T-helper 9 cell (primary cell): ENCODE results near the gene AMHR2.

Source experiments
- DNase-seq: peaks from one replicate; pipeline ENCODE4 v3.0.0-alpha.2; 2020

The AMHR2 gene

GRCh38 chr12:53453953-53454640, 30.4 kb downstream of the AMHR2 start:
- no peak for DNase-seq

- no peak for DNase-seq
Observed at GRCh38 chr12:53454707-53455106, 31.1 kb downstream of the AMHR2 start.

GRCh38 chr12:53456654-53457366, 33.2 kb downstream of the AMHR2 start:
- no peak for DNase-seq

GRCh38 chr12:53459097-53459496, 35.4 kb downstream of the AMHR2 start:
- DNase-seq, result no peak

GRCh38 chr12:53461059-53461458, 37.4 kb downstream of the AMHR2 start:
- DNase-seq, result no peak

GRCh38 chr12:53461591-53461990, 37.9 kb downstream of the AMHR2 start:
- no peak for DNase-seq

- DNase-seq, result no peak
Observed at GRCh38 chr12:53462935-53463334, 39.3 kb downstream of the AMHR2 start.

GRCh38 chr12:53463802-53464560, 40.3 kb downstream of the AMHR2 start:
- no peak for DNase-seq

GRCh38 chr12:53464685-53465418, 41.2 kb downstream of the AMHR2 start:
- DNase-seq, result no peak

- DNase-seq, result no peak
Observed at GRCh38 chr12:53465679-53466078, 42.0 kb downstream of the AMHR2 start.

GRCh38 chr12:53466640-53467039, 43.0 kb downstream of the AMHR2 start:
- DNase-seq, result no peak

GRCh38 chr12:53467082-53467481, 43.4 kb downstream of the AMHR2 start:
- no peak for DNase-seq

GRCh38 chr12:53467880-53468279, 44.2 kb downstream of the AMHR2 start:
- no peak for DNase-seq

- no peak for DNase-seq
Observed at GRCh38 chr12:53468282-53468681, 44.6 kb downstream of the AMHR2 start.

- no peak for DNase-seq
Observed at GRCh38 chr12:53472056-53472582, 48.5 kb downstream of the AMHR2 start.

- no peak for DNase-seq
Observed at GRCh38 chr12:53474077-53474476, 50.4 kb downstream of the AMHR2 start.

GRCh38 chr12:53474819-53475218, 51.2 kb downstream of the AMHR2 start:
- DNase-seq, result no peak

GRCh38 chr12:53476769-53477209, 53.1 kb downstream of the AMHR2 start:
- DNase-seq, result no peak

GRCh38 chr12:53478865-53479264, 55.2 kb downstream of the AMHR2 start:
- DNase-seq, result no peak

GRCh38 chr12:53479331-53479730, 55.7 kb downstream of the AMHR2 start:
- no peak for DNase-seq

GRCh38 chr12:53480491-53481442, 57.1 kb downstream of the AMHR2 start:
- DNase-seq, result no peak
